Measurements from ENCODE around the gene APLNR.
"Not testable (repeated sequence)": the region's sequence is repeated elsewhere in the genome, so short reads cannot be mapped to it uniquely, and the experiment has no call there.

Gene APLNR

GRCh38 chr11:57237204-57237681 is at the start of gene APLNR:
Gene APLNR, minus strand, starts transcription at chr11:57237250. Its CDS starts 246 bp downstream, at chr11:57237004.
- no peak for DNase-seq (ENCODE audit: low spot score)

DNA sequence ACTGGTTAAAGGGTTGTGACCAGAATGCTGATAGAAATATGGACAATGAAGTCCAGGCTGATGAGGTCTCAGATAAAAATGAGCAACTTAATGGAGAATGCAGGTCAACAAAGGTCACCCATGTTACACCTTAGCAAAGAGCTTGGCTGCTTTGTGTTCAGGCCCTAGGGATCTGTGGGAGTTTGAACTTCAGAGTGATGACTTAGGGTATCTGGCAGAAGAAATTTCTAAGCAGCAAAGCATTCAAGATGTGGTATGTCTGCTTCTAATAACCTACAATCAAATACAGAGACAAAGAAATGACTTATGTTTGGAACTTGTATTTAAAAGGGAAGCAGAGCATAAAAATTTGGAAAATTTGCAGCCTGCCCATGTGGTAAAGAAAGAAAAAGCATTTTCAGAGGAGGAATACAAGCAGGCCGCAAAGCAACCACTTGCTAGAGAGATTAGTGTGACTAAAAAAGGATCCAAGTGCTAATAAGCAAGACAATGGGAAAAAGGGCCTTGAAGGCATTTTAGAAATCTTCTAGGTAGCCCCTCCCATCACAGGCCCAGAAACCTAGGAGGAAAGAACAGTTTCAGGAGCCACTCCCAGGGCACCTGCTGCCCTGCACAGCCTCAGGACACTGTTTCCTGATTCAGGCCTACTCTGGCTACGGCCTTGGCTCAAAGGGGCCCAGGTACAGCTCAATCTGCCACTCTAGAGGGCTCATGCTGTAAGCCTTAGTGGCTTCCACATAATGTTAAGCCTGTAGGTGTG is 46.4 kb upstream of the APLNR start:
- DNase-seq (ENCODE audit: low spot score), result no peak

GRCh38 chr11:57281546-57281945 is 44.5 kb upstream of the APLNR start:
- not testable (repeated sequence) for DNase-seq (ENCODE audit: low spot score)

GRCh38 chr11:57279116-57279515 is 42.1 kb upstream of the APLNR start:
- no peak for DNase-seq (ENCODE audit: low spot score)

DNA sequence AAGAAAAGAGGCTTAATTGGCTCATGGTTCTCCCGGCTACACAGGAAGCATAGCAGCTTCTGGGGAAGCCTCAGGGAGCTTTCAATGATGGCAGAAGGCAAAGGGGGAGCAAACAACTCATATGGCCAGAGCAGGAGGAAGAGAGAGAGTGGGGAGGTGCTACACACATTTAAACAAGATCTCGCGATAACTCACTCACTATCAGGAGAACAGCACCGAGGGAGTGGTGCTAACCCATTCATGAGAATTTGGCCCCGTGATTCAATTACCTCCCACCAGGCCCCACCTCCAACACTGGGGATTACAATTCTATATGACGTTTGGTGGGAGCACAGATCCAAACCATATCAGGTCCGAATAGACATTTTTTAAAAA is 41.7 kb upstream of the APLNR start:
- no peak for DNase-seq (ENCODE audit: low spot score)

DNA sequence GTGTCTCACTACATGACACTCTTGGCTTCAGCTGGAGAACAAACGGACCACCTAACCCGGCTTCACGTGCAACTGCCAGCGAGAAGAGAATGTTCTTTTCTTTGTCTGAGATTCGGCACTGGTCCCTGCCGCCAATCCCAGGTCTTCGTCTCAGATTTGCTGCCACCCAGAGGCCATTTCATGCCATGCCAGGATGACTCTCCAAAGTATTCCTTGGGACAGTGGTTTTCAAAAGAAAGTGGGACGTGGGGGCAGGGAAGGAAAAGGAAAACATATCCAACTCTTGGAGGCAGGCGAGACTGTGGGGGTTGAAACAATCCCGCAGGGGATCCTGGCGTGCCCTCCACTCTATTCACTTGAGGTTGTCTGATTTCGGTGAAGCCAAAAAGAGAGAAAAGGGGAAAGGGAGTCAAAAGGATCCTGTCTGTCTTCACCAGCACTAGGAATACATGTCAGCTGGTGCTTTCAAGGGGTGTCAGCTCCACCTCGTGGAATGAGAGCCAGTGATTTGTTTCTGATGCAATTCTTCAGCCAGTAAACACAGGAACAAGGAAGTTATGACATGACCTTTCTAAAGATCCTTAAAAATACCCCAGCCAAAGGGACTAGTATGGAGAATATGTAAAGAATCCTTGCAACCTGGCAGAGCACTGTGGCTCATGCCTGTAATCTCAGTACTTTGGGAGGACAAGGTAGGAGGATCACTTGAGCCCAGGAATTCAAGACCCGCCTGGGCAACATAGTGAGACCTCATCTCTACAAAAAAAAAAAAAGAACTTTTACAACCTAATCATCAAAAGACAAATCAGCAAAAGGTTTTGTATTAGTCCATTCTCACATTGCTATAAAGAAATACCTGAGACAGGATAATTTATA is 41.0 kb upstream of the APLNR start:
- DNase-seq (ENCODE audit: low spot score), result peak; percentile 42

GRCh38 chr11:57276971-57277675 is 40.1 kb upstream of the APLNR start:
- no peak for DNase-seq (ENCODE audit: low spot score)

DNA sequence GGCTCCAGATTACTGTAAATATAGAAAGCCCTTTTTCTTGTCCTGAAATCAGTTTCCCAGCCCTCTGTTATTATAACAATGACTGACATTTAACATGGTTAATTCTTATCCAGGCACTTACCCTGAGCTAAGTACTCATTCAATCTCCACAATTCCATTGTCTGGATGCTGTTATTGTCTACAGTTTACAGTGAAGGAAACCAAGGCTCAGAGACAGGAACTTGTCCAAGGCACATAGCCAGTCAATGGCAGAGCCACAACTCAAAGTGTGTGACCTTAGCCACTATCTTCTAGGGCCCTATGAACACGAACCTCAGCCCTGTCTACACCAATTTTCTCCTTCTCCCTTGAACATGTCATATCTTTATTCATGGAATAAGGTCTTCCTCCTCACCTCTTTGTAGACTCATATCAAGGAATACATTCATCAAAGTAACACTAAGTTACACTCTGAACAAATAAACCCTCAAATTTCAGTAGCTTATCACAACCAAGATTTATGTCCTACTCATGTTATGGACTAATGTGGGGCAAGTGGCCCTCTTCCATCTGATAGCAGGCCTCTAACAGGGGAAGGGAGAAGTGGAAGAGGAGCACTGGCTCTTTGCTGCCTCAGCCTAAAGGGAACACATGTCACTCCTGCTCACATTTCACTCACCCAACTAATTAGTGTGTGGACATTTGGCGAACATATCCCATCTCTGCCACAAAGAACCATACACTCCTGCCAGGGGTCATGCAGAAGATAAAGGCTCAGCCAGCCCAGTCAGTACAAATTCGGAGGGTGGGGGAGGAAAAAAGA is 39.3 kb upstream of the APLNR start:
- no peak for DNase-seq (ENCODE audit: low spot score)

- no peak for DNase-seq (ENCODE audit: low spot score)
Observed at GRCh38 chr11:57275582-57275981, 38.5 kb upstream of the APLNR start.

- no peak for DNase-seq (ENCODE audit: low spot score)
Observed at GRCh38 chr11:57274904-57275498, 38.0 kb upstream of the APLNR start.

- DNase-seq (ENCODE audit: low spot score), result no peak
Observed at GRCh38 chr11:57273448-57274058, 36.5 kb upstream of the APLNR start.

- no peak for DNase-seq (ENCODE audit: low spot score)
Observed at GRCh38 chr11:57269571-57270021, 32.5 kb upstream of the APLNR start.

- no peak for DNase-seq (ENCODE audit: low spot score)
Observed at GRCh38 chr11:57266157-57266556, 29.1 kb upstream of the APLNR start.

- DNase-seq (ENCODE audit: low spot score), result no peak
Observed at GRCh38 chr11:57263351-57263750, 26.3 kb upstream of the APLNR start.

DNA sequence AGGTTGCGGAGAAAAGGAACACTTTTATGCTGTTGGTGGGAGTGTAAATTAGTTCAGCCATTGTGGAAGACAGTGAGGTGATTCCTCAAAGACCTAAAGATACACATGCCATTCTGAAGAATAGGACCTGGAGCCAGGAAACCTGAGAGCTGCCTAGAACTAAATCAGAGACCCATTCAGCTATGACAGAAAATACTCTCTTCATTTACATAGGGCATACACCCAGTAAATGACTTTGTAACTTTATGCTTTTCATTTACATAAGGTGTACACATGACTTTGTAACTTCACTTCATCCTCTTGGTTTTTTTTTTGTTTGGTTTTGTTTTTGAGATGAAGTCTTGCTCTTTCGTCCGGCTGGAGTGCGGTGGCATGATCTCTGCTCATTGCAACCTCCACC is 25.1 kb upstream of the APLNR start:
- no peak for DNase-seq (ENCODE audit: low spot score)

GRCh38 chr11:57260937-57261783 is 24.1 kb upstream of the APLNR start:
- DNase-seq (ENCODE audit: low spot score), result no peak

- DNase-seq (ENCODE audit: low spot score), result no peak
Observed at GRCh38 chr11:57256119-57256518, 19.1 kb upstream of the APLNR start.

DNA sequence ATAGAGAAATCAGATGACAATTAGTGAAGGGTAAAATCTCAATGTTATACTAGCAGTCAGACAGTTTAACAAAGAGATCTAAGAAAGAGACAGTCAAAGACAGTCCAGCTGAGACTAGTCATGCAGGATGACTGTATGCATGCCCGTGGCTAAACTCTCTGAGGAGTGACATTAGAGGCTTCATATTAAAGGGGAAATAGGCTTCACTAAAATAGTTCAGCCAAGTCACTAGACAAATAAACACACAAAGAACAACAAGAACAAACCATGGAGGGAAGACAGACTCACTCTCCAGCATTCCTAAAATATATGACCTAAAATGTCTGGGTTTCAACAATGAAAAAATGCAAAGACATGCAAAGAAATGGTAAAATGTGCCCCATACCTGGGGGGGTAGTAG is 18.6 kb upstream of the APLNR start:
- no peak for DNase-seq (ENCODE audit: low spot score)

GRCh38 chr11:57254631-57255030 is 17.6 kb upstream of the APLNR start:
- no peak for DNase-seq (ENCODE audit: low spot score)
